Esophagus muscularis mucosa (tissue), 3 donors: ENCODE results near the gene SRD5A1.

Source experiments
- CTCF ChIP-seq, 3 experiments: fragments of 200-600 bp in 2 of 3; fragments of 450-650 bp in 1 of 3; sonication (generic) in 2 of 3; IDR thresholded peaks; one replicate each; pipeline ENCODE4 v1.5.1; 2017 to 2019; ENCODE audit warnings: antibody characterized with exemption in 3 of 3, mild to moderate bottlenecking in 2 of 3, moderate library complexity in 1 of 3
- POLR2A ChIP-seq: fragments of 450-650 bp; IDR thresholded peaks from one replicate; pipeline ENCODE4 v1.6.1; 2017; ENCODE audit warnings: antibody characterized with exemption, moderate library complexity, mild to moderate bottlenecking, low read depth
- POLR2AphosphoS5 ChIP-seq, 2 donors: sonication (generic); formaldehyde crosslinking; IDR thresholded peaks; one replicate each; pipeline ENCODE4 v1.6.1; 2017; ENCODE audit warnings: antibody characterized with exemption in 2 of 2

- TF ChIP-seq CTCF (IDR thresholded peaks at IDR 0.05), result no peak
- no peak for TF ChIP-seq POLR2AphosphoS5 (IDR thresholded peaks at IDR 0.05)
- TF ChIP-seq POLR2A, result no peak
Measured at GRCh38 chr5:6684075-6684474, 50.8 kb downstream of the SRD5A1 start.
